ENCODE results near the gene POU6F1.

DNA sequence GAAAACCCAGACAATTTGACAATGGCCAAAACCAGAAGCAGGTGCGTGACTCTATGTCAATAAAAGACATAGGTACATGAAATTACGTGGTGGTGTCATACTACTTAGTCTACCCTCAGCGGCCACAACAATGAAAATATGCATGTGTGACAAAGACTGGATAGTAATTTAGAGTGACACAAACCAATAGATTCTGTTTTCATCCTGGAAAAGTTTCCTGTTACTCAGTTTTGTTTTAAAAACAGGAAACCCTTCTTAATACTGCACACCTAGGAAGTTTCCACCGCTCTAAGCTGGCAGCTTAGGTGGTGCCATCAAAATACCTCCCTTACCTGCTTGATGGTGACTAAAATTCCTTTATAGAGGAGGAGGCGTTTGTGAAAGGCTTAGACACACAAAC lies 15.1 kb downstream of the POU6F1 start:
- TF ChIP-seq, protein P1, sequence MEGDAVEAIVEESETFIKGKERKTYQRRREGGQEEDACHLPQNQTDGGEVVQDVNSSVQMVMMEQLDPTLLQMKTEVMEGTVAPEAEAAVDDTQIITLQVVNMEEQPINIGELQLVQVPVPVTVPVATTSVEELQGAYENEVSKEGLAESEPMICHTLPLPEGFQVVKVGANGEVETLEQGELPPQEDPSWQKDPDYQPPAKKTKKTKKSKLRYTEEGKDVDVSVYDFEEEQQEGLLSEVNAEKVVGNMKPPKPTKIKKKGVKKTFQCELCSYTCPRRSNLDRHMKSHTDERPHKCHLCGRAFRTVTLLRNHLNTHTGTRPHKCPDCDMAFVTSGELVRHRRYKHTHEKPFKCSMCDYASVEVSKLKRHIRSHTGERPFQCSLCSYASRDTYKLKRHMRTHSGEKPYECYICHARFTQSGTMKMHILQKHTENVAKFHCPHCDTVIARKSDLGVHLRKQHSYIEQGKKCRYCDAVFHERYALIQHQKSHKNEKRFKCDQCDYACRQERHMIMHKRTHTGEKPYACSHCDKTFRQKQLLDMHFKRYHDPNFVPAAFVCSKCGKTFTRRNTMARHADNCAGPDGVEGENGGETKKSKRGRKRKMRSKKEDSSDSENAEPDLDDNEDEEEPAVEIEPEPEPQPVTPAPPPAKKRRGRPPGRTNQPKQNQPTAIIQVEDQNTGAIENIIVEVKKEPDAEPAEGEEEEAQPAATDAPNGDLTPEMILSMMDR (conservative IDR thresholded peaks at IDR 0.05; ENCODE audit: low read depth, low read length) = no peak
- TF ChIP-seq EZH2 (IDR thresholded peaks at IDR 0.05; ENCODE audit: low read length, unreplicated experiment) (no peak), EZH2phosphoT487 (IDR thresholded peaks at IDR 0.05; ENCODE audit: borderline replicate concordance, low read length) (no peak)

Measured in PC-3 (cell line).